ENCODE measurements around the gene TSPAN4.

Gene TSPAN4

GRCh38 chr11:865462-866430, 23.1 kb downstream of the TSPAN4 start:
- Histone ChIP-seq H4K20me1 (ENCODE audit: insufficient read depth, low read length) (no peaks in the 10 kb centered on the region), H3K4me3 (ENCODE audit: low read length) (no peak overlapping the region), H3K36me3 (replicated peaks; ENCODE audit: low read depth, low read length) (no peaks in the 10 kb centered on the region), H3K27ac (ENCODE audit: low read length) (no peak overlapping the region), H2AFZ (ENCODE audit: low read depth, low read length) (no peak overlapping the region), H3K79me2 (ENCODE audit: low read length) (no peaks in the 10 kb centered on the region), H3K9ac (ENCODE audit: low read length) (no peak overlapping the region), H3K9me3 (ENCODE audit: insufficient read depth, low read length) (no peaks in the 10 kb centered on the region), H3K27me3 (ENCODE audit: low read depth, low read length) (no peaks in the 10 kb centered on the region), H3K4me2 (ENCODE audit: low read length) (no peak overlapping the region), H3K4me1 (ENCODE audit: low read length) (no peaks in the 10 kb centered on the region)
- TF ChIP-seq EZH2phosphoT487 (IDR thresholded peaks at IDR 0.05; ENCODE audit: low read depth) (no peak), CTCF (IDR thresholded peaks at IDR 0.05; ENCODE audit: low read depth, low read length) (no peak)

- Histone ChIP-seq H3K4me1 (ENCODE audit: low read length) (no peaks in the 10 kb centered on the region), H3K27ac (ENCODE audit: low read length) (no peak overlapping the region), H3K36me3 (replicated peaks; ENCODE audit: low read depth, low read length) (no peaks in the 10 kb centered on the region), H3K9me3 (ENCODE audit: insufficient read depth, low read length) (no peaks in the 10 kb centered on the region), H2AFZ (ENCODE audit: low read depth, low read length) (no peak overlapping the region), H3K4me2 (ENCODE audit: low read length) (no peak overlapping the region), H3K27me3 (ENCODE audit: low read depth, low read length) (no peaks in the 10 kb centered on the region), H4K20me1 (ENCODE audit: insufficient read depth, low read length) (no peaks in the 10 kb centered on the region), H3K79me2 (ENCODE audit: low read length) (no peaks in the 10 kb centered on the region), H3K4me3 (ENCODE audit: low read length) (no peak overlapping the region), H3K9ac (ENCODE audit: low read length) (no peak overlapping the region)
- TF ChIP-seq CTCF (IDR thresholded peaks at IDR 0.05; ENCODE audit: low read depth, low read length) (no peak), EZH2phosphoT487 (IDR thresholded peaks at IDR 0.05; ENCODE audit: low read depth) (no peak)
These were observed 23.8 kb downstream of the TSPAN4 start for GRCh38 chr11:866481-866880.

- no peak overlapping the region for H3K27ac ChIP-seq (ENCODE audit: low read length)
- H3K27me3 ChIP-seq (ENCODE audit: low read depth, low read length), result no peaks in the 10 kb centered on the region
- H3K9me3 ChIP-seq (ENCODE audit: insufficient read depth, low read length), result no peaks in the 10 kb centered on the region
- no peaks in the 10 kb centered on the region for H3K36me3 ChIP-seq (replicated peaks; ENCODE audit: low read depth, low read length)
- H3K4me2 ChIP-seq (ENCODE audit: low read length), result no peak overlapping the region
- no peak overlapping the region for H3K9ac ChIP-seq (ENCODE audit: low read length)
- no peak overlapping the region for H2AFZ ChIP-seq (ENCODE audit: low read depth, low read length)
- TF ChIP-seq EZH2phosphoT487 (IDR thresholded peaks at IDR 0.05; ENCODE audit: low read depth) (no peak), CTCF (IDR thresholded peaks at IDR 0.05; ENCODE audit: low read depth, low read length) (no peak)
- H3K4me3 ChIP-seq (ENCODE audit: low read length), result no peak overlapping the region
- peaks cover 3% of the 10 kb centered on the region; the same call in 1 of the 2 replicates for H4K20me1 ChIP-seq (ENCODE audit: insufficient read depth, low read length)
- no peaks in the 10 kb centered on the region for H3K4me1 ChIP-seq (ENCODE audit: low read length)
- H3K79me2 ChIP-seq (ENCODE audit: low read length), result no peaks in the 10 kb centered on the region
These were observed 25.3 kb downstream of the TSPAN4 start for GRCh38 chr11:867856-868358.

- no peak overlapping the region for H3K9ac ChIP-seq (ENCODE audit: low read length)
- H3K27me3 ChIP-seq (ENCODE audit: low read depth, low read length), result no peaks in the 10 kb centered on the region
- H3K79me2 ChIP-seq (ENCODE audit: low read length), result no peaks in the 10 kb centered on the region
- no peak for TF ChIP-seq EZH2phosphoT487 (IDR thresholded peaks at IDR 0.05; ENCODE audit: low read depth)
- TF ChIP-seq CTCF (IDR thresholded peaks at IDR 0.05; ENCODE audit: low read depth, low read length), result no peak
- no peak overlapping the region for H3K4me3 ChIP-seq (ENCODE audit: low read length)
- H3K27ac ChIP-seq (ENCODE audit: low read length), result no peak overlapping the region
- H2AFZ ChIP-seq (ENCODE audit: low read depth, low read length), result no peak overlapping the region
- H4K20me1 ChIP-seq (ENCODE audit: insufficient read depth, low read length), result peaks cover 3% of the 10 kb centered on the region; the same call in 1 of the 2 replicates
- H3K4me2 ChIP-seq (ENCODE audit: low read length), result no peak overlapping the region
- no peaks in the 10 kb centered on the region for H3K4me1 ChIP-seq (ENCODE audit: low read length)
- H3K36me3 ChIP-seq (replicated peaks; ENCODE audit: low read depth, low read length), result no peaks in the 10 kb centered on the region
- no peaks in the 10 kb centered on the region for H3K9me3 ChIP-seq (ENCODE audit: insufficient read depth, low read length)
These were observed 25.7 kb downstream of the TSPAN4 start for GRCh38 chr11:868394-868793.
